Endothelial cell of umbilical vein (primary cell): Measurements from ENCODE around the gene GRID1. TPM values are rescaled to one million over a fixed set of nuclear protein-coding genes. Genes with fewer than 3 reads are reported as not detected.

Experiments used
- BruUV-seq: library from RNA; stranded (reverse); fragments of 400-500 nt; replicated peaks from 2 replicates; lab custom pipeline; 2021; lab: Mats Ljungman, UMichigan
- CTCF ChIA-PET: fragments of 300-600, 350-600 bp; sonication (Branson Sonifier 250); formaldehyde crosslinking; loops from one replicate; lab custom pipeline; 2021; ENCODE audit warnings: antibody characterized with exemption, inconsistent platforms; lab: Charles Lee
- POLR2A ChIA-PET: fragments of 300-600, 350-600 bp; sonication (Branson Sonifier 250); formaldehyde crosslinking; loops from one replicate; lab custom pipeline; 2021; ENCODE audit warnings: antibody characterized with exemption, inconsistent platforms; lab: Charles Lee
- DNase-seq: peaks from one replicate; pipeline ENCODE4 v3.0.0-alpha.2; 2011; ENCODE audit warnings: low read depth, low spot score
- FAIRE-seq: peaks from 2 replicates; lab custom pipeline; 2011; peaks lifted over from hg19 to GRCh38; lab: Jason Lieb, UNC
- H2AFZ ChIP-seq: 2 replicates; pipeline ENCODE4 v1.6.0; 2012; ENCODE audit warnings: low read depth, low read length, control low read depth, inconsistent platforms
- H3K27ac ChIP-seq: 2 replicates; pipeline ENCODE4 v1.5.1; 2011; ENCODE audit warnings: low read depth, mild to moderate bottlenecking, control low read depth, low read length, moderate library complexity; ENCODE audit not compliant: insufficient read depth
- H3K27me3 ChIP-seq, 2 experiments: 2 replicates each; pipeline versions ENCODE4 v1.6.0 to v1.6.1; 2011; ENCODE audit warnings: low read length in 2 of 2, mixed read lengths in 1 of 2; ENCODE audit not compliant: control insufficient read depth in 2 of 2, insufficient read depth in 2 of 2
- H3K36me3 ChIP-seq, 2 experiments: 2 replicates in 1 of 2; 3 replicates in 1 of 2; pipeline ENCODE4 v1.5.1; 2011; ENCODE audit warnings: low read length in 2 of 2, mild to moderate bottlenecking in 1 of 2, moderate library complexity in 1 of 2; ENCODE audit not compliant: control insufficient read depth in 2 of 2, insufficient read depth in 2 of 2; ENCODE audit errors: extremely low read depth in 1 of 2
- H3K4me1 ChIP-seq: 3 replicates; pipeline ENCODE4 v1.5.1; 2011; ENCODE audit warnings: mild to moderate bottlenecking, low read length; ENCODE audit not compliant: control insufficient read depth, insufficient read depth; ENCODE audit errors: extremely low read depth
- H3K4me2 ChIP-seq: 2 replicates; pipeline ENCODE4 v1.6.1; 2011; ENCODE audit warnings: low read length, control low read depth, mixed read lengths; ENCODE audit not compliant: insufficient read depth
- H3K4me3 ChIP-seq, 3 experiments: fragments of 200-600 bp in 1 of 3; sonication (generic), shearing (Covaris generic) in 1 of 3; replicated peaks in 1 of 3; 2 replicates each; pipeline ENCODE4 v1.5.1; 2011 to 2016; ENCODE audit warnings: control low read depth in 3 of 3, low read length in 3 of 3, mild to moderate bottlenecking in 2 of 3, inconsistent platforms in 1 of 3, low read depth in 1 of 3, moderate library complexity in 1 of 3; ENCODE audit not compliant: insufficient read depth in 1 of 3
- H3K79me2 ChIP-seq: 2 replicates; pipeline ENCODE4 v1.6.0; 2012; ENCODE audit warnings: low read length, inconsistent platforms; ENCODE audit not compliant: control insufficient read depth, insufficient read depth
- H3K9ac ChIP-seq: replicated peaks from 2 replicates; pipeline ENCODE3; 2011; ENCODE audit warnings: low read length, control low read depth; ENCODE audit not compliant: insufficient read depth; ENCODE audit errors: extremely low read depth
- H3K9me1 ChIP-seq: replicated peaks from 3 replicates; pipeline ENCODE4 v1.6.0; 2011; ENCODE audit warnings: mild to moderate bottlenecking, low read length; ENCODE audit not compliant: control insufficient read depth, insufficient read depth; ENCODE audit errors: extremely low read depth
- H3K9me3 ChIP-seq: replicated peaks from 2 replicates; pipeline ENCODE4 v1.5.1; 2012; ENCODE audit warnings: low read length, inconsistent platforms; ENCODE audit not compliant: control insufficient read depth, insufficient read depth
- H4K20me1 ChIP-seq: replicated peaks from 2 replicates; pipeline ENCODE3; 2011; ENCODE audit warnings: mild to moderate bottlenecking, low read length; ENCODE audit not compliant: control insufficient read depth, insufficient read depth; ENCODE audit errors: extremely low read depth
- EZH2 ChIP-seq: IDR thresholded peaks from 2 replicates; pipeline ENCODE4 v1.6.1; 2012; ENCODE audit warnings: borderline replicate concordance, low read depth, mild to moderate bottlenecking, moderate library complexity, low read length, inconsistent platforms; ENCODE audit not compliant: severe bottlenecking
- FOS ChIP-seq: IDR thresholded peaks from 2 replicates; pipeline ENCODE4 v1.6.1; 2011; ENCODE audit warnings: mild to moderate bottlenecking, low read length, moderate library complexity, borderline replicate concordance; ENCODE audit not compliant: insufficient read depth
- GATA2 ChIP-seq: IDR thresholded peaks from 2 replicates; pipeline ENCODE4 v1.7.0; 2011; ENCODE audit warnings: low read depth, mild to moderate bottlenecking, moderate library complexity, mixed read lengths, low read length; ENCODE audit not compliant: insufficient read length, insufficient read depth
- JUN ChIP-seq: IDR thresholded peaks from 2 replicates; pipeline ENCODE4 v1.6.1; 2011; ENCODE audit warnings: borderline replicate concordance, low read depth; ENCODE audit not compliant: insufficient read length, insufficient read depth
- MYC ChIP-seq: IDR thresholded peaks from one replicate; pipeline ENCODE4 v1.6.1; 2011; ENCODE audit warnings: mild to moderate bottlenecking, low read depth, low read length
- POLR2A ChIP-seq: IDR thresholded peaks from 2 replicates; pipeline ENCODE4 v1.6.1; 2012; ENCODE audit warnings: low read depth, mild to moderate bottlenecking, control low read depth, low read length
- POLR2AphosphoS5 ChIP-seq: IDR thresholded peaks from 2 replicates; pipeline ENCODE4 v1.6.1; 2012; ENCODE audit warnings: low read depth, mild to moderate bottlenecking, control low read depth, low read length, moderate library complexity; ENCODE audit not compliant: insufficient read depth
- dilution Hi-C: fragments of 300-500 bp; cut with MboI; formaldehyde crosslinking; loops from one replicate; pipeline ENCODE4 v1.15.0; 2019; ENCODE audit warnings: low sequenced_read_pairs; ENCODE audit not compliant: extremely low pct_ligation_motif_present
- intact Hi-C: fragments of 100-400 bp; cut with micrococcal nuclease; formaldehyde crosslinking; loops from one replicate; pipeline ENCODE4 v1.10.0; 2022
- polyA plus RNA-seq, 4 experiments: library from polyadenylated mRNA; depleted of rRNA in 3 of 4; stranded (reverse) in 3 of 4; unstranded in 1 of 4; fragments of >200 nt; gene quantifications; 2 replicates each; pipeline versions ENCODE4 v1.2.1 to v1.2.3, GENCODE V29; 2011 to 2012; ENCODE audit warnings: missing spikeins in 1 of 4
- total RNA-seq: library from RNA; stranded (reverse); gene quantifications from 2 replicates; pipeline ENCODE4 v1.2.3, GENCODE V29; 2021
- TF ChIP-seq, protein P1 (sequence below), 2 donors: IDR thresholded peaks; 1 replicate in 1 of 2; 2 replicates in 1 of 2; pipeline ENCODE4 v1.5.1; 2011; ENCODE audit warnings: low read length in 2 of 2, mild to moderate bottlenecking in 2 of 2, moderate library complexity in 2 of 2, control low read depth in 1 of 2, inconsistent platforms in 1 of 2, low read depth in 1 of 2; ENCODE audit not compliant: insufficient read depth in 1 of 2; ENCODE audit errors: extremely low read depth in 1 of 2
- TF ChIP-seq, protein P2 (sequence below): IDR thresholded peaks from 2 replicates; pipeline ENCODE4 v1.6.1; 2011; ENCODE audit not compliant: insufficient read depth, insufficient read length

The GRID1 gene
- total and polyA plus RNA-seq, 2 donors (not counting 3 experiments of a cell fraction or from before 2014, with no cell fraction given), result not detected

DNA sequence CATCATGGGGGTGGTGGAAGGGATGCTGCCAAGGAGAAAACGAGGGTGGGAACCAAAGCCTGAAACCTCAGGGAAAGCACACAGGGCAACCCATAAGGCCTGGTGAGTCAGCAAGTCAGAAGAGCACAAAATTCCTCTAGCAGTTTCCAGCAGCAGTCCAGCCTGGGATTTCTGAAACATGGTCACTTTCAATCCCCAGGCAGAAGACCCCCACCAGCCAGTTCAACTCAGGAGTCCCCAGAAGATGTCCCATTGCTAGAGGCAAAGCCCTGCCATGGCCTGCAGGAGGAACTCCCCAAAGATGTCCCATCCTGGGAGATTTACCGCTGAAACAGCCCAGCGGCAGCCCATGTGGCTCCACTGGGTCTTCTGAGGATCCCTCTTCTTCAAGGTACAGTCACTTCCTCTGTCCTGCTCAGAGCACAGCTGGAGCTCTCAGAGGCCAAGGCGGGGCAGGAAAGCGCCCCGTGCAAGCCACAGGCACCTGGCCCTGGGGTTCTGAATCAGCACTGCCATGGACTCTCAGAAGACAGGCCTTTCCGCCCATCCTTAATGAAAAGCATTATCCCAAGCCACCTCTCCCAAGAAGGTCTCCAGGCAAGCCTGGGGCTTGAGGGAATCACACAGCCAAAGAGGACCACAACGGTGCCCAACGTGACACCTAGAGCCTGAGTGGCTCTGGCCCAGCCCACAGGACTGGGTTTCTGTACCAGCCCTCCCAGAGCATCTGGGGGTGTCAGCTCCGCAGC is 196.9 kb downstream of the GRID1 start:
- no peak for DNase-seq
- no TSS peak for BruUV-seq
- no peak overlapping the region for H3K9ac ChIP-seq
- no peak overlapping the region for H2AFZ ChIP-seq
- no peaks in the 10 kb centered on the region for H3K9me1 ChIP-seq
- no peaks in the 10 kb centered on the region for H3K36me3 ChIP-seq
- no peak for FAIRE-seq
- H3K79me2 ChIP-seq, result no peaks in the 10 kb centered on the region
- no peaks in the 10 kb centered on the region for H3K4me1 ChIP-seq
- no peak overlapping the region for H3K4me3 ChIP-seq
- POLR2A ChIA-PET, result no interaction called here
- H3K27ac ChIP-seq, result no peak overlapping the region
- H3K27me3 ChIP-seq, result no peaks in the 10 kb centered on the region
- intact Hi-C loops, result no loop called here
- H3K4me2 ChIP-seq, result no peak overlapping the region
- dilution Hi-C loops, result no loop called here
- H3K9me3 ChIP-seq, result no peaks in the 10 kb centered on the region
- TF ChIP-seq, protein P1, sequence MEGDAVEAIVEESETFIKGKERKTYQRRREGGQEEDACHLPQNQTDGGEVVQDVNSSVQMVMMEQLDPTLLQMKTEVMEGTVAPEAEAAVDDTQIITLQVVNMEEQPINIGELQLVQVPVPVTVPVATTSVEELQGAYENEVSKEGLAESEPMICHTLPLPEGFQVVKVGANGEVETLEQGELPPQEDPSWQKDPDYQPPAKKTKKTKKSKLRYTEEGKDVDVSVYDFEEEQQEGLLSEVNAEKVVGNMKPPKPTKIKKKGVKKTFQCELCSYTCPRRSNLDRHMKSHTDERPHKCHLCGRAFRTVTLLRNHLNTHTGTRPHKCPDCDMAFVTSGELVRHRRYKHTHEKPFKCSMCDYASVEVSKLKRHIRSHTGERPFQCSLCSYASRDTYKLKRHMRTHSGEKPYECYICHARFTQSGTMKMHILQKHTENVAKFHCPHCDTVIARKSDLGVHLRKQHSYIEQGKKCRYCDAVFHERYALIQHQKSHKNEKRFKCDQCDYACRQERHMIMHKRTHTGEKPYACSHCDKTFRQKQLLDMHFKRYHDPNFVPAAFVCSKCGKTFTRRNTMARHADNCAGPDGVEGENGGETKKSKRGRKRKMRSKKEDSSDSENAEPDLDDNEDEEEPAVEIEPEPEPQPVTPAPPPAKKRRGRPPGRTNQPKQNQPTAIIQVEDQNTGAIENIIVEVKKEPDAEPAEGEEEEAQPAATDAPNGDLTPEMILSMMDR (IDR thresholded peaks at IDR 0.05; ENCODE audit: extremely low read depth in 1 of 2, insufficient read depth in 1 of 2, low read depth in 1 of 2, low read length in 2 of 2), result no peak
- TF ChIP-seq POLR2A (no peak), EZH2 (no peak), MYC (no peak), GATA2 (no peak), JUN (no peak), POLR2AphosphoS5 (no peak), FOS (no peak)
- TF ChIP-seq, protein P2, sequence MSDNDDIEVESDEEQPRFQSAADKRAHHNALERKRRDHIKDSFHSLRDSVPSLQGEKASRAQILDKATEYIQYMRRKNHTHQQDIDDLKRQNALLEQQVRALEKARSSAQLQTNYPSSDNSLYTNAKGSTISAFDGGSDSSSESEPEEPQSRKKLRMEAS, result no peak
- CTCF ChIA-PET, result no interaction called here
- H4K20me1 ChIP-seq, result no peaks in the 10 kb centered on the region
